Measurements from ENCODE around the gene UQCRH.

The UQCRH gene

DNA sequence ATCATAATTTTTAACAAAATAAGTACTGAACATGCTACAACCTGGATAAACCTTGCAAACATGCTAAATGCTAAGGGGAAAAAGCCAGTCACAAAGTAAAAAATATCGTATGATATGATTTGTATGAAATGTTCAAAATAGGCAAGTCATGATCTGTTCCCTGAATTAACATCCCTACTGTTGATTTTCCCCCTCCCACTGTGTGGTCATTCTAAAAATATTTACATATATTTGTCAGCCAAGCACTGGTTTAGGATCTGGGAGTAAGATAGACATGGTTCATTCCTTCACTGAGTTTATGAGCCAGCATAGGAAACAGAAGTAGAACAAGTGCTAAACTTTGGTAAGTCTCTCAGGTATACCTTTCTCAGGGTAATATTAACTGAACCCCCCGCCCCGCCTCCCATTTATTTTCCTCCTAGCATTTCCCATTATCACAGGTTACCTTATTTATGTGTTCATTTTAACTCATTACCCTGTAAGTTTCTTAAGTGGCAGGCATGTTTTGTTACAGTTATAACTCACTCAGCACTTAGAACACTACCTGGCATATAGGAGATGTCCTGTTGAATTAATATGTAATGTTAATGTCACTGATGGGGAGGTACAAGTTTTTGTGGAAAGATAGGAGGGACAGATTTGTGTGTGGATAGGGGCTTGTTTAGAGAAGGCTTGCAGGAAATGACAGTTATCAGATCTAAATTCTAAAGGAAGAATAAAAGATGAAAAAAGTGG, 12.3 kb downstream of the UQCRH start:
- TF ChIP-seq REST (IDR thresholded peaks at IDR 0.05; ENCODE audit: insufficient read depth in 1 of 2, low read depth in 2 of 2, low read length in 2 of 2) (no peak), FOXP2 (optimal IDR thresholded peaks at IDR 0.05; ENCODE audit: borderline replicate concordance, extremely low read depth, extremely low read length, insufficient read depth) (no peak), POLR2AphosphoS5 (IDR thresholded peaks at IDR 0.05; ENCODE audit: low read depth, low read length) (no peak), TAF1 (IDR thresholded peaks at IDR 0.05; ENCODE audit: borderline replicate concordance, insufficient read depth, low read length) (no peak), SIN3A (IDR thresholded peaks at IDR 0.05; ENCODE audit: borderline replicate concordance, insufficient read depth, low read length) (no peak)

DNA sequence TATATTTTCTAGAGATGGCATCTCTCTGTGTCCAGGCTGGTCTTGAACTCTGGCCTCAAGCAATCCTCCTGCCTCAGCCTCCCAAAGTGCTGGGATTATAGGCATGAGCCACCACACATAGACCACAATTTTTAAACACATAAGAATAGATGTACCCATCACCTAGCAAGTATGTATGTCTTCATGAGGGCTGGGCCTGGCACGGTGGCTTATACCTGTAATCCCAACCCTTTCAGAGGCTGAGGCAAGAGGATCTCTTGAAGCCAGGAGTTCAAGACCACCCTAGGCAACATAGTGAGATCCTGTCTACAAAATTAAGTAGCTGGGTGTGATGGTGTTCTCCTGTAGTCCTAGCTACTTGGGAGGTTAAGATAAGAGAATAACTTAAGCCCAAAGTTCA, 13.8 kb downstream of the UQCRH start:
- TF ChIP-seq REST (IDR thresholded peaks at IDR 0.05; ENCODE audit: insufficient read depth in 1 of 2, low read depth in 2 of 2, low read length in 2 of 2) (no peak), POLR2AphosphoS5 (IDR thresholded peaks at IDR 0.05; ENCODE audit: low read depth, low read length) (peak; percentile 40; the same call in 1 of the 2 replicates)

DNA sequence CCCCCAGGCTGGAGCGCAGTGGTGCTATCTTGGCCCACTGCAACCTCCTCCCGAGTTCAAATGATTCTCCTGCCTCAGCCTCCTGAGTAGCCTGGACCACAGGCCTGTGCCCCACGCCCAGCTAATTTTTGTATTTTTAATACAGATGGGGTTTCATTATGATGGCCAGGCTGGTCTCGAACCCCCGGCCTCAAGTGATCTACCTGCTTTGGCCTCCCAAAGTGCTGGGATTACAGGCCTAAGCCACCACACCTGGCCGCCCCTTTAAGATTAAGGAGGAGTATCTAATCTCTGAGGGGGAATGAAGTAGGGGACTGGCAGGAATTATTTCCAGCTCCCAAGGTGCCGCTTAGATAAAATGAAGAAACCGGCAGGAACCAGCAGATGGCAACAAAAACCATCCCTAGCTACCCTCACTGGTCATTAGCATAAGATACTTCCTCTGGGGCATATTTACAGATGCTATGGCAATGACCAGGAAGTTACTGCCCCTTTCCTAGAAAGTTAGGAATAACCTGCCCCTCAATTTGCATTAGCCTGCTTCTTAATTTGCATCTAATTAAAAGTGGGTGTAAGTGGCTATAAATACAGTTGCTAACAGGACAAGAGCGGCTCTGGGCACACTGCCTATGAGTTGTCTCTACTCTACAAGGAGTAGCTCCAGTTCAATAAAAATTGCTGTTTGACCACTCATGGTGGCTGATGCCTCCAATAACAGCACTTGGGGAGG, 30.0 kb downstream of the UQCRH start:
- no peak for TF ChIP-seq SIN3A (IDR thresholded peaks at IDR 0.05; ENCODE audit: borderline replicate concordance, insufficient read depth, low read length)
- TF ChIP-seq POLR2AphosphoS5 (IDR thresholded peaks at IDR 0.05; ENCODE audit: low read depth, low read length) = no peak
- TF ChIP-seq TAF1 (IDR thresholded peaks at IDR 0.05; ENCODE audit: borderline replicate concordance, insufficient read depth, low read length) = no peak
- TF ChIP-seq REST (IDR thresholded peaks at IDR 0.05; ENCODE audit: insufficient read depth in 1 of 2, low read depth in 2 of 2, low read length in 2 of 2) = no peak
- no peak for TF ChIP-seq FOXP2 (optimal IDR thresholded peaks at IDR 0.05; ENCODE audit: borderline replicate concordance, extremely low read depth, extremely low read length, insufficient read depth)

DNA sequence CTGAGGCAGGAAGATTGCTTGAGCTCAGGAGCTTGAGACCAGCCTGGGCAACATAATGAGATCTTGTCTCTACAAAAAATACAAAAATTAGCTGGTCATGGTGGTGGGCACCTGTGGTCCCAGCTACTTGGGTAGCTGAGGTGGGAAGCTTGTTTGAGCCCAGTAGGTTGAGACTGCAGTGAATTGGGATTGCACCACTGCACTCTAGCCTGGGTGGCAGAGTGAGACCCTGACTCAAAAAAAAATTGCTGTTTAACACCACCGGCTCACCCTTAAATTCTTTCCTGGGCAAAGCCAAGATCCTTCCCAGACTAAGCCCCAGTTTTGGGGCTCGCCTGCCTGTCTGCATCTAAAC, 30.5 kb downstream of the UQCRH start:
- no peak for TF ChIP-seq TAF1 (IDR thresholded peaks at IDR 0.05; ENCODE audit: borderline replicate concordance, insufficient read depth, low read length)
- TF ChIP-seq REST (IDR thresholded peaks at IDR 0.05; ENCODE audit: insufficient read depth in 1 of 2, low read depth in 2 of 2, low read length in 2 of 2) = no peak
- TF ChIP-seq SIN3A (IDR thresholded peaks at IDR 0.05; ENCODE audit: borderline replicate concordance, insufficient read depth, low read length) = no peak
- TF ChIP-seq FOXP2 (optimal IDR thresholded peaks at IDR 0.05; ENCODE audit: borderline replicate concordance, extremely low read depth, extremely low read length, insufficient read depth) = no peak
- no peak for TF ChIP-seq POLR2AphosphoS5 (IDR thresholded peaks at IDR 0.05; ENCODE audit: low read depth, low read length)

All from PFSK-1 (cell line).